Immature natural killer cell (primary cell): ENCODE results near the gene DLEU7. TPM values are rescaled to one million over a fixed set of nuclear protein-coding genes. Genes with fewer than 3 reads are reported as not detected.

Experiments
- DNase-seq, 3 donors: peaks; one replicate each; pipeline ENCODE4 v3.0.0; 2022; ENCODE audit warnings: mixed read lengths in 1 of 3
- H3K27ac Mint-ChIP-seq, 6 donors: one replicate each; pipeline ENCODE4 v1.8.0; 2020; ENCODE audit warnings: mixed read lengths in 6 of 6, mild to moderate bottlenecking in 5 of 6, inconsistent platforms in 4 of 6, moderate library complexity in 3 of 6
- H3K27me3 Mint-ChIP-seq, 3 donors: one replicate each; pipeline ENCODE4 v1.8.0; 2020 to 2021; ENCODE audit warnings: low read depth in 3 of 3, mild to moderate bottlenecking in 3 of 3, mixed read lengths in 3 of 3, moderate library complexity in 3 of 3, inconsistent platforms in 1 of 3
- H3K36me3 Mint-ChIP-seq, 3 donors: one replicate each; pipeline ENCODE4 v1.8.0; 2020; ENCODE audit warnings: mixed read lengths in 3 of 3, inconsistent platforms in 2 of 3, mild to moderate bottlenecking in 2 of 3
- H3K4me1 Mint-ChIP-seq, 2 donors: one replicate each; pipeline ENCODE4 v1.8.0; 2020; ENCODE audit warnings: inconsistent platforms in 2 of 2, mild to moderate bottlenecking in 2 of 2, mixed read lengths in 2 of 2, moderate library complexity in 1 of 2
- H3K4me3 Mint-ChIP-seq, 5 donors: one replicate each; pipeline ENCODE4 v1.8.0; 2020; ENCODE audit warnings: mild to moderate bottlenecking in 5 of 5, mixed read lengths in 5 of 5, inconsistent platforms in 3 of 5, moderate library complexity in 3 of 5
- H3K9me3 Mint-ChIP-seq, 6 donors: one replicate each; pipeline ENCODE4 v1.8.0; 2020; ENCODE audit warnings: mild to moderate bottlenecking in 6 of 6, mixed read lengths in 6 of 6, inconsistent platforms in 4 of 6, moderate library complexity in 3 of 6
- polyA plus RNA-seq, 3 donors: library from polyadenylated mRNA; unstranded; fragments of 300-500 nt; fragmentation: Illumina TruSeq; gene quantifications; one replicate each; pipeline ENCODE4 v1.2.3, GENCODE V29; 2021

The DLEU7 gene
- polyA plus RNA-seq, 3 donors from 2014 or later: not detected

- H3K36me3 Mint-ChIP-seq: no peaks in the 10 kb centered on the region
- H3K4me1 Mint-ChIP-seq: peaks cover 0 to 1% of the 10 kb centered on the region in 2 donors
- H3K27me3 Mint-ChIP-seq: peaks cover 0 to 5% (median 3%) of the 10 kb centered on the region in 3 donors
- H3K27ac Mint-ChIP-seq: no peak overlapping the region
- no peak for DNase-seq
- no peaks in the 10 kb centered on the region for H3K9me3 Mint-ChIP-seq
- H3K4me3 Mint-ChIP-seq: no peak overlapping the region
Measured at GRCh38 chr13:50866817-50867636, 23.5 kb upstream of the DLEU7 start.

GRCh38 chr13:50864492-50864891 lies 21.0 kb upstream of the DLEU7 start:
- H3K27me3 Mint-ChIP-seq: peaks cover 0 to 4% (median 3%) of the 10 kb centered on the region in 3 donors
- peaks cover 0 to 1% of the 10 kb centered on the region in 2 donors for H3K4me1 Mint-ChIP-seq
- no peaks in the 10 kb centered on the region for H3K36me3 Mint-ChIP-seq
- H3K4me3 Mint-ChIP-seq: no peak overlapping the region
- H3K27ac Mint-ChIP-seq: no peak overlapping the region
- H3K9me3 Mint-ChIP-seq: peaks cover 0 to 3% (median 2%) of the 10 kb centered on the region in 6 donors
- no peak for DNase-seq

- peaks cover 6 to 27% (median 21%) of the 10 kb centered on the region in 3 donors for H3K27me3 Mint-ChIP-seq
- no peaks in the 10 kb centered on the region for H3K4me1 Mint-ChIP-seq
- H3K4me3 Mint-ChIP-seq: no peak overlapping the region
- H3K27ac Mint-ChIP-seq: no peak overlapping the region
- peaks cover 8 to 35% (median 25%) of the 10 kb centered on the region in 6 donors for H3K9me3 Mint-ChIP-seq
- DNase-seq: no peak
- peaks cover 21 to 23% (median 21%) of the 10 kb centered on the region in 3 donors for H3K36me3 Mint-ChIP-seq
Measured at GRCh38 chr13:50855681-50856080, 12.2 kb upstream of the DLEU7 start.

- H3K9me3 Mint-ChIP-seq: no peaks in the 10 kb centered on the region
- no peak overlapping the region for H3K27ac Mint-ChIP-seq
- H3K4me3 Mint-ChIP-seq: no peak overlapping the region
Measured at GRCh38 chr13:50850445-50850844, 7.0 kb upstream of the DLEU7 start.

GRCh38 chr13:50847501-50847900 lies 4.0 kb upstream of the DLEU7 start:
- no peak overlapping the region for H3K27ac Mint-ChIP-seq
- DNase-seq: no peak
- peaks cover 0 to 10% (median 4%) of the 10 kb centered on the region in 3 donors for H3K27me3 Mint-ChIP-seq
- H3K4me3 Mint-ChIP-seq: no peak overlapping the region
- no peaks in the 10 kb centered on the region for H3K36me3 Mint-ChIP-seq
- H3K9me3 Mint-ChIP-seq: no peaks in the 10 kb centered on the region
- peaks cover 1 to 13% of the 10 kb centered on the region in 2 donors for H3K4me1 Mint-ChIP-seq

More at GRCh38 chr13:50850445-50850844, 7.0 kb upstream of the DLEU7 start:
- peaks cover 1 to 10% of the 10 kb centered on the region in 2 donors for H3K4me1 Mint-ChIP-seq
- peaks cover 3 to 8% (median 5%) of the 10 kb centered on the region in 3 donors for H3K27me3 Mint-ChIP-seq
- no peaks in the 10 kb centered on the region for H3K36me3 Mint-ChIP-seq
- no peak for DNase-seq

- Mint-ChIP-seq H3K27ac (no peak overlapping the region), H3K4me1 (peaks cover 1 to 16% of the 10 kb centered on the region in 2 donors), H3K4me3 (no peak overlapping the region), H3K36me3 (no peaks in the 10 kb centered on the region), H3K27me3 (peaks cover 0 to 10% (median 4%) of the 10 kb centered on the region in 3 donors), H3K9me3 (no peaks in the 10 kb centered on the region)
- DNase-seq: no peak
Measured at GRCh38 chr13:50846861-50847475, 3.5 kb upstream of the DLEU7 start.

- Mint-ChIP-seq H3K36me3 (no peaks in the 10 kb centered on the region), H3K9me3 (no peaks in the 10 kb centered on the region), H3K27me3 (peaks cover 0 to 8% (median 4%) of the 10 kb centered on the region in 3 donors), H3K4me1 (peaks cover 1 to 16% of the 10 kb centered on the region in 2 donors), H3K27ac (no peak overlapping the region), H3K4me3 (no peak overlapping the region)
- no peak for DNase-seq
Measured at GRCh38 chr13:50845211-50845610, 1.7 kb upstream of the DLEU7 start.

- Mint-ChIP-seq H3K36me3 (no peaks in the 10 kb centered on the region), H3K27me3 (peaks cover 2 to 10% (median 4%) of the 10 kb centered on the region in 3 donors), H3K9me3 (no peaks in the 10 kb centered on the region), H3K4me1 (peaks cover 1 to 16% of the 10 kb centered on the region in 2 donors), H3K4me3 (peak overlapping the region in 2 of 5 donors; percentile 27 to 50), H3K27ac (no peak overlapping the region)
- no peak for DNase-seq
Measured at GRCh38 chr13:50844084-50844875, 788 bp upstream of the DLEU7 start.

- H3K4me3 Mint-ChIP-seq: no peak overlapping the region
- no peaks in the 10 kb centered on the region for H3K36me3 Mint-ChIP-seq
- H3K4me1 Mint-ChIP-seq: peaks cover 1 to 16% of the 10 kb centered on the region in 2 donors
- peaks cover 6 to 10% (median 6%) of the 10 kb centered on the region in 3 donors for H3K27me3 Mint-ChIP-seq
- H3K9me3 Mint-ChIP-seq: no peaks in the 10 kb centered on the region
- DNase-seq: no peak
- no peak overlapping the region for H3K27ac Mint-ChIP-seq
Measured at GRCh38 chr13:50842990-50843256, 569 bp downstream of the DLEU7 start.

GRCh38 chr13:50842251-50842989 lies 1.1 kb downstream of the DLEU7 start:
- H3K4me1 Mint-ChIP-seq: peaks cover 1 to 16% of the 10 kb centered on the region in 2 donors
- no peak overlapping the region for H3K27ac Mint-ChIP-seq
- peak overlapping the region in 1 of 5 donors; percentile 39 for H3K4me3 Mint-ChIP-seq
- H3K36me3 Mint-ChIP-seq: no peaks in the 10 kb centered on the region
- H3K9me3 Mint-ChIP-seq: no peaks in the 10 kb centered on the region
- DNase-seq: no peak
- H3K27me3 Mint-ChIP-seq: peaks cover 6 to 10% (median 9%) of the 10 kb centered on the region in 3 donors

- Mint-ChIP-seq H3K36me3 (no peaks in the 10 kb centered on the region), H3K9me3 (no peaks in the 10 kb centered on the region), H3K4me3 (no peak overlapping the region), H3K27ac (no peak overlapping the region), H3K4me1 (peaks cover under 1 to 12% of the 10 kb centered on the region in 2 donors), H3K27me3 (peaks cover 6 to 10% (median 9%) of the 10 kb centered on the region in 3 donors)
- DNase-seq: no peak
Measured at GRCh38 chr13:50841786-50842185, 1.7 kb downstream of the DLEU7 start.

GRCh38 chr13:50840284-50840683 lies 3.2 kb downstream of the DLEU7 start:
- H3K27me3 Mint-ChIP-seq: peaks cover 9 to 11% (median 9%) of the 10 kb centered on the region in 3 donors
- H3K27ac Mint-ChIP-seq: no peak overlapping the region
- DNase-seq: no peak

GRCh38 chr13:50839828-50840227 lies 3.7 kb downstream of the DLEU7 start:
- Mint-ChIP-seq H3K36me3 (no peaks in the 10 kb centered on the region), H3K4me3 (no peak overlapping the region)

More at GRCh38 chr13:50840284-50840683, 3.2 kb downstream of the DLEU7 start:
- no peaks in the 10 kb centered on the region for H3K9me3 Mint-ChIP-seq
- no peak overlapping the region for H3K4me3 Mint-ChIP-seq
- no peaks in the 10 kb centered on the region for H3K36me3 Mint-ChIP-seq
- peaks cover 0 to 6% of the 10 kb centered on the region in 2 donors for H3K4me1 Mint-ChIP-seq

More at GRCh38 chr13:50839828-50840227, 3.7 kb downstream of the DLEU7 start:
- H3K9me3 Mint-ChIP-seq: no peaks in the 10 kb centered on the region
- H3K27ac Mint-ChIP-seq: no peak overlapping the region
- H3K4me1 Mint-ChIP-seq: peaks cover 0 to 6% of the 10 kb centered on the region in 2 donors
- DNase-seq: no peak
- H3K27me3 Mint-ChIP-seq: peaks cover 9 to 11% (median 11%) of the 10 kb centered on the region in 3 donors
